ENCODE results near the gene KSR1. TPM values are rescaled to one million over a fixed set of nuclear protein-coding genes. Genes with fewer than 3 reads are reported as not detected.

The KSR1 gene
- total and polyA plus RNA-seq, 9 of the 15 experiments (the other 6 are each of a cell fraction or from before 2014, with no cell fraction given): 1.4 to 51.7 (median 18.4) TPM

DNA sequence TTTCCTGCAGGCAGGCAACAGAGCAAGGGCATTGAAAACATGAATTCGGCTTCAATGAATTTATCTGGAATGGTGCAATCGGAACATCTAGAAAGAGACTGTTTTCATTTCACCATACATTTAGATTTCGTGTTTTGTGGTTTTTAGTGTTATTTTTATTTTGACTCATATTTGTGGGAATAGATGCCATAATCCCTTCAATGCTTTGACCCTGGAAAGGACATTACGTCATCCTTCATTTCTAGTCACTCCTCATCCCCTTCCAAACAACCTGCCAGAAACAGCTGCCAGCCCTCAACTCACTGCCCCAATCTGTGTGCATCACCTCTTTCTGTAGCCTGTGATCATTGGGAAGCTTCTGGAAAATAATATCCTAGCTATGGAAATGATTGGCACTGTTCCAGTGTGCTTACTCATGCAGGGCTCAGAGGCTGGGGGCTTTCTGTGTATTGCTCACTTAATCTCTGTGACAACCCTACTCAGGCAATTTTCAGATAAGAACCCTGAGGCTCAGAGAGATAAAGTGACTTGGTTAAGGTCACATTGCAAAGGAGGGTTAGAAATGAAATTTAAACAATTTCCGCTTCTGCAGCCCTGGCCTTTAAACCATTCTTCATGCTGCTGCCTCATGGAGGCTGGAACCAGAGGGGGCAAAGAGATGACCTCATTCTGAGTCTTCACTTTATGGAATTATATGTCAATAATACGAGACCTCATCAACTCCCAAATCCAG, 9.5 kb upstream of the KSR1 start (continued):
- TF ChIP-seq ZNF778 (CRISPR knock-in tag; IDR thresholded peaks at IDR 0.05) (no peak), ZNF184 (CRISPR knock-in tag; IDR thresholded peaks at IDR 0.05) (no peak), CHD7 (IDR thresholded peaks at IDR 0.05; ENCODE audit: low read depth, low read length) (no peak), SFPQ (IDR thresholded peaks at IDR 0.05; ENCODE audit: low read depth, low read length) (no peak), FOXP1 (CRISPR knock-in tag; IDR thresholded peaks at IDR 0.05) (no peak), CGGBP1 (CRISPR knock-in tag; IDR thresholded peaks at IDR 0.05) (no peak), THAP7 (CRISPR knock-in tag; IDR thresholded peaks at IDR 0.05) (no peak)
- TF ChIP-seq, protein P1, sequence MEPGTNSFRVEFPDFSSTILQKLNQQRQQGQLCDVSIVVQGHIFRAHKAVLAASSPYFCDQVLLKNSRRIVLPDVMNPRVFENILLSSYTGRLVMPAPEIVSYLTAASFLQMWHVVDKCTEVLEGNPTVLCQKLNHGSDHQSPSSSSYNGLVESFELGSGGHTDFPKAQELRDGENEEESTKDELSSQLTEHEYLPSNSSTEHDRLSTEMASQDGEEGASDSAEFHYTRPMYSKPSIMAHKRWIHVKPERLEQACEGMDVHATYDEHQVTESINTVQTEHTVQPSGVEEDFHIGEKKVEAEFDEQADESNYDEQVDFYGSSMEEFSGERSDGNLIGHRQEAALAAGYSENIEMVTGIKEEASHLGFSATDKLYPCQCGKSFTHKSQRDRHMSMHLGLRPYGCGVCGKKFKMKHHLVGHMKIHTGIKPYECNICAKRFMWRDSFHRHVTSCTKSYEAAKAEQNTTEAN (CRISPR knock-in tag; IDR thresholded peaks at IDR 0.05): no peak
- TF ChIP-seq, protein P2, sequence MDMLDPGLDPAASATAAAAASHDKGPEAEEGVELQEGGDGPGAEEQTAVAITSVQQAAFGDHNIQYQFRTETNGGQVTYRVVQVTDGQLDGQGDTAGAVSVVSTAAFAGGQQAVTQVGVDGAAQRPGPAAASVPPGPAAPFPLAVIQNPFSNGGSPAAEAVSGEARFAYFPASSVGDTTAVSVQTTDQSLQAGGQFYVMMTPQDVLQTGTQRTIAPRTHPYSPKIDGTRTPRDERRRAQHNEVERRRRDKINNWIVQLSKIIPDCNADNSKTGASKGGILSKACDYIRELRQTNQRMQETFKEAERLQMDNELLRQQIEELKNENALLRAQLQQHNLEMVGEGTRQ (CRISPR knock-in tag; IDR thresholded peaks at IDR 0.05): no peak
